NCI-H446 treated with DMSO at 0.1 percent for 48 hours (cell line): ENCODE measurements around the gene IFI27.
A peak's percentile ranks its signal among the peaks of the same experiment; 100 is the strongest.
"Not testable (repeated sequence)": the region's sequence is repeated elsewhere in the genome, so short reads cannot be mapped to it uniquely, and the experiment has no call there.

Experiments used
- DNase-seq: peaks from one replicate; lab custom pipeline; 2025; lab: John Stamatoyannopoulos, UW

The IFI27 gene

DNA sequence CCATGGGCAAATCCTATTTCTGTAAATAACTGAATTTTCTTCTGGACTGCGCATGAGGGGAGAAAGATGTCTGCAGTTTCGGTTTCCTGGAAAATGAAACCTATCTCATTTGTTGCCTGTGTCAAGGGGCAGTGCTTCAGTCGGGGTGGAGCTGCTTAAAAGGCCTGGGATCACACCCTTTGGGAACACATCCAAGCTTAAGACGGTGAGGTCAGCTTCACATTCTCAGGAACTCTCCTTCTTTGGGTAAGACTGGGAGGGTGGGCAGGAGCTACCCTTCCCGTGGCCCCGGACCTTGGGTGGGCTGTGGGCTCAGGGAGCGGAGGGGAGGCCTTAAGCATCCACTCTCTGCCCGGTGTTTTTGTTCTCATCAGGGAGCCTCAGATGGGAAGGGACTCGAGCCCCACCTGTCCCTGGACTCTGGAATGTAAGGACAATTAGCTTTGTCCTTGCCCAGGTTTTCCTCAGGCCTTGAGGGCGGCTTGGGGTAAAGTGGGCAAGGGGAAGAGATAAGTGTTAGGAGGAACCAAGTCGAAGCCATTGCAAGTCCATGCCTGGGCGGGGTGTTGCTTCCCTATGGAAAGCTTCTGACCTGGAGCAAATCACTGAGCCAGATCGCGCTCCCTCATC, at the start of gene IFI27:
IFI27 (plus strand) TSS at position 185 of the 630 bp plus-strand sequence.
- DNase-seq, result no peak

DNA sequence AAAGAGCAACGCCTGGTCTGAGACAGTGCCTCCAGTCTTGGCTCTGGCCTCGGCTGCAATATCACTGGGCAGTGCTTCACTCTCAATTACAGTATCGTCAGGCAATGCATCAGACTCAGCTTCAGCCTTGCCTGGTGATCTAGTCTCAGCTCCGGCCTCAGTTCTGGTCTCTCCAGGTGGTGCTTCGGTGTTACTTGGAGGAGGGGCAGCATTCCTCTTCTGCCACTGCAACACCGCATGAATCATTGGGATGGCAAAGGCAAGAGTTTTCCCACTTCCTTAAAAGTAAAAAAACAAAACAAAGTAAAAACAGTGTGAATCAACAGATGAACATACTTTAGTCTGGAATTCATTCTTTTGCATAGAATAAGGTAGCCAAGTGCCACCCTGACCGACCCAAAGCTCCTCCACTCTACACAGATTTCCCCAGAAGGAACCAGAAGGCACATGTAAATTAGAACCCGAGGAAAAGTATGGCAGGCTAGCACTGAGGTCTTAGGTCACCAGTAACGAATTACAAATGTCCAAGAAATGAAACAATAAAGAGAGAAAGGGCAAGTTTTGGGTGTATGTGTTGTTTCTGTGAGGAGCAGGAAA, 48.1 kb upstream of the IFI27 start:
- no peak for DNase-seq

DNA sequence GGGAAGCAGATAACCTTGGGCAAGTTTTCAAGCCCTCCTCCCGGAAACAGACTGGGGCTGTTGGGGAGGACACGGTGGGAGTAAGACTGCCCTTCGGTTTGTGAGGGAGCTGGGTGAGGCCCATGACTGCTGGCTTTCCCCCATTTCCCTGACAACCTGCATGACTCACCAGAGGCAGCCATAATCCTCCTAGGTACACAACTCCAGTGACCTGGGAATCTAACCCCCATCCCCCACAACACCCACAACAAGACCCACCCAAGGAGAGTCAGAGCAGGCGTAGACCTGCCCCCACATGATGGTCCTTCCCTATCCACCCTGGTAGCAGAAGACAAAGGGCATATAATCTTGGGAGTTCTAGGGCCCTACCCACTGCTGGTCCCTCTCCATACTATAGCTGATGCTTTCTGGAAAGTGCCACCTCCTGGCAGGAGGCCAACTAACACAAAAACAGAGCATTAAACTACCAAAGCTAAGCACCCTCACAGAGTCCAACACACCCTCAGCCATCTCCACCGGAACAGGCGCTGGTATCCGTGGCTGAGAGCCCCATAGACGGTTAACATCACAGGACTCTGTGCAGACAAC, 44.4 kb upstream of the IFI27 start:
- no peak for DNase-seq

DNA sequence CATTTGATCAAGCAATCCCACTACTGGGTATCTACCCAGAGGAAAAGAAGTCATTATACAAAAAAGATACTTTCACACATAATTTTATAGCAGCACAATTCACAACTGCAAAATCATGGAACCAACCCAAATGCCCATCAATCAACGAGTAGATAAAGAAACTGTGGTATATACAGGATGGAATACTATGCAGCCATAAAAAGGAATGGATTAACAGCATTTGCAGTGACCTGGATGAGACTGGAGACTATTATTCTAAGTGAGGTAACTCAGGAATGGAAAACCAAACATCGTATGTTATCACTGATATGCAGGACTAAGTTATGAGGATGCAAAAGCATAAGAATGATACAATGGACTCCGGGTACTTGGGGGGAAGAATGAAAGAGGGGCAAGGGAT, 38.5 kb upstream of the IFI27 start:
- DNase-seq, result not testable (repeated sequence)

DNA sequence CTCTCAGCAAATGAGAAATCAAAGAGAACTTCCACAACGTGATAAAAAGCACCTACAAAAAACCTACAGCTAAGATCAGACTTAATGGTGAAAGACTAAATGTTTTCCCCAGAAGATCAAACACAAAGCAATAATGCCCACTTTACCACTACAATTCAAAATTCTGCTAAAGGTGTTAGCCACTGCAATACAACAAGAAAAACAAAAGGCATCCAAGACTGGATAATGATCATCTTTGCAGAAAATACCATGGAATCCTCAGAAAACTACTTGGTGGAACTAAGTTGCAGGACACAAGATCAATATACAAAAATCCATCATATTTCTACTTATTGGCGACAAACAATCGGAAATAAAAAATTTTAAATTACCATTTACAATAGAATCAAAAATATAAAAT, 36.0 kb upstream of the IFI27 start:
- no peak for DNase-seq

DNA sequence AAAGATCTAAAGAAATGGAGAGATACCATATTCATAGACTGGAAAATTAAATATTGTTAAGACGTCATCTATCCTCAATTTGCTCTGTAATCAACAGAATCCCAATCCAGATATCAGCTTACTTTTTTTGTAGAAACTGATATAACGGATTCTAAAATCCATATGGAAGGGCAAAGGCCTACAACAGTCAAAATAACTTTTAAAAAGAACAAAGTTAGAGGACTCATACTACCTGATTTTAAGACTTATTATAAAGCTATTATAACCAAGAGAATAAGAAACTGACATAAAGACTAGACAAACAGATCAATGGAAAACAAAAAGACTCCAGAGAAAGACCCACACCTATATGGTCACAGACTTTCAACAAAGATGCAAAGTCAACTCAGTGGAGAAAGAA, 35.5 kb upstream of the IFI27 start:
- no peak for DNase-seq

DNA sequence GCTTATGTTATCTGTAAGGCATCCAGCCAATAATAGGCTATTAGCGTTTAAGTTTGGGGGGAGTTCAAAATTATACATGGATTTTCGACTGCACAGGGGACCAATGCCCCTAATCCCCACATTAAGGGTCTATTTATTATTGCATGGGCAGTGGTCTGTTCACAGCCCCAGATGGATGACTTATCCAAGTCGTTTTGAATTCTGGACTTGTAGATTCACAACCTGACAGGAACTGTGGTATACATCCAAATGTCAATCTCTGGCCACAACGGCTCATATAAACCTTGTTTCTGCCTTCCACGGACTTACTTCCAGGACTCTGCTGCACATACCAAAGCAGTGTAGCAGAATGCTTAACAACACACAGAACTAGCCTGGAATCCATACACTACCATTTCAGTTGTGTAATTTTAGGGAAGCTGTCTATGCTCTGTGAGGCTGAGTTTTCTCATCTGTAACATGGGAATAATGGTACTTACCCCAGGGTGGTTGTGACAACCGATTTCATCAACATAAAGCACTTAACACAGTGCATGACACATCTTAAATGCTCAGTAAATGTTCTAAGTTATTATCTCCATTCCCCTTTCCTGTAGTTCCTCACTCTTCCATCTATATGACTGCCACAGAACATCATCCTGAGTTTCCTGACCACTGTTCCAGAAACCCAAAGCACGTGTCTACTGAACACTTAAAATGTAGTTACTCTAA, 33.3 kb upstream of the IFI27 start:
- DNase-seq, result no peak

DNA sequence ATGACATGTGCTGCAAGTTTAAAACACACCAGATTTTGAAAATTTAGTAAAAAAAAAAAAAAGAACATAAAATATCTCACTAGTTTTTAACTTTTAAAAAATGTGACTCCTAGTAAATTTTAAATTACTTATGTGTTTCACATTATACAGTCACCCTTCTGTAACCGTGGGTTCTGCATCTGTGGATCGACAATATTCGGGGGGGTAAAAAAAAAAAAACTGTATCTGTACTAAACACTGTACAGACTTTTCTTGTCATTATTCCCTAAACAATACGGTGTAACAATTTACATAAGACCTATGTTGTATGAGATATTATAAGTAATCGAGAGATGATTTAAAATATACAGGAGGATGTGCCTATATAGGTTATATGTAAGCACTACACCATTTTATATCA, 32.7 kb upstream of the IFI27 start:
- DNase-seq, result no peak

DNA sequence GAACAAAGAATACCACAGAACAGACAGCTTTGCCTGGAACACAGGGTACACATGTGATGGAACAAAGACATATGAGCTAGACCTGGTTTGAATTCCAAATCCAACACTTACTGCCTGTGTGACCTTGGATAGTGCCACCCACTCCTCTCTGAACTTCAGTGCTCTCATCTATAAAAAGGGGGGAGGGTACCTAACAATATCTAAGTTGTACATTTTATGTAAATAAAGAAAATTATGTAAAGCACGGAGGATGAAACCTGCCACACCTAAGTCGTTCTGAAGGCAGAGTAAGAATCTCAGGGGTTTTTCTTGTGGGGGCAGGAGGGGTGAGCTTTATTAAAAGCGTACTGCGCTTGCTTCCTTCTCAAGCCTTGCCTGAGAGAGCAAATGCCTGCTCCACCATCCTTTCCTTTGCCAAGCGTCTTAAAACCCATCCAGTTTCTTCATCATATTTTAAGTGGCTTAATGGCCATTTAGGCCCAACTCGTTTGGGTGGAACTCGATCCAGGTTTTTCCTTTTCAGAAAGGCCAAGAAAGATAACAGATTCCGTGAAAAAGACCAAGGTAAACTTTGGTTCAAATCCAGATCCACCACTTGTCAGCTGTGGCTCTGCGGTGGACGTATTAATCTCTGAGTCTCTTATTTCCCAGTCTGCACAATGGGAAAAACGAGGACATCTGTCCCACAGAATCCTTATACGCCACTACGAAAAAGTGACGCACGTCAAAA, 30.5 kb upstream of the IFI27 start:
- no peak for DNase-seq

DNA sequence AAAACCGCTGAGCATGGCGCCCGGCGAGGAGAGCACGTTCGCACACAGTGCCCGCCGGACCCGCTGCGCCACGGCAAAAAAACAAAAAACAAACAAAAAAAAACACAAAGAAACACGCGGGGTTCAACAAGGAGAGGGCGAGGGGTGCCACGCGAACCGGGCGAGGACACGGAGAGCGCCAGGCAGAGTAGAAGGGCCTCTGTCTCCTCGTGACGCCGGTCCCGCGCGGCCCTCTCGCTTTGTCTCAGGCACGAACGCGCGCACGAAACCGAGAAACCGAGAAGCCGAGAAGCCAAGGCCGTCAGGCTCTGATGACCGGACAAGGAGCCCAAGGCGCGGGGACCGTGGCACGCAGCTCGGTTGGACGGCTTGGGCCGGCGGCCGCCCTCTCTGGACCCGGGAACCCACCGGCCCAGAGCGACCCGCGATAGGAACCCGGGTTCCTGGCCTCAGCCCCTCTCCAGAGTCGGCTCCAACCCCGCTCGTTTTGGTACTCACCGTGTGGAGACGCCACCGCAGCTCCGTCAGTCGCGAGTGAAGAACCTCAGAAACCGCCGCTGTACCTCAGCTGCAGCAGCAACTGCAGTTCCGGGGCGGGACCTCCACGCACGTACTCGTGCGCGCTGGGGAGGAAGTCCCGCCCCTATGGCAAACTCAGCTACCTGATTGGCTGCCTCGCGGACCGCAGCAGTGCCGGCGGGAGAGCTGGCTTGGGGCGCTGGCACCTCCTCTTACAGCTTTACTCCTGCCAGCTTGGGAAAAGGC, 29.7 kb upstream of the IFI27 start, which contains the start of the genes DDX24 and IFI27L1:
DDX24 (minus strand) TSS at position 582 of the 765 bp plus-strand sequence. CDS start 1,460 bp downstream, outside the sequence.
IFI27L1 (plus strand) TSS at position 690 of the 765 bp plus-strand sequence. CDS start 15,628 bp downstream, outside the sequence.
- DNase-seq, result peak; percentile 90

DNA sequence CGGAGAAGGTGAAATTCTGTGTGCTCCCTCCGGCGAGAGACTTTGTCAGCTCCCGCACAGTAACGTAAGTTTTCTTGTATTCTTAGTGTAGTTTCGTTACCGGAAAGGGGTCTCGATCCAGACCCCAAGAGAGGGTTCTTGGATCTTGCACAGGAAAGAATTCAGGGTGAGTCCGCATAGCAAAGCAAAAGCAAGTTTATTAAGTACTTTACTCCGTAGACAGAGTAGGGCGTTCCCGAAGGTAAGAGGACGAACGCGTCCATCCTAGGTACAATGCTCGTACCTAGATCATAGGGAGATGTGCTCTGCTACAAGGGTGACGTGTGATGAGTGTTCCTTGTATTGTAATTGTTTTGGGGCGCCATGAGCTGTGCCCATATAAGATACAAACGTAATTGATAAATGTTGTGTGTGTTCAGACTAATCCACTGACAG, 29.1 kb upstream of the IFI27 start:
- no peak for DNase-seq

DNA sequence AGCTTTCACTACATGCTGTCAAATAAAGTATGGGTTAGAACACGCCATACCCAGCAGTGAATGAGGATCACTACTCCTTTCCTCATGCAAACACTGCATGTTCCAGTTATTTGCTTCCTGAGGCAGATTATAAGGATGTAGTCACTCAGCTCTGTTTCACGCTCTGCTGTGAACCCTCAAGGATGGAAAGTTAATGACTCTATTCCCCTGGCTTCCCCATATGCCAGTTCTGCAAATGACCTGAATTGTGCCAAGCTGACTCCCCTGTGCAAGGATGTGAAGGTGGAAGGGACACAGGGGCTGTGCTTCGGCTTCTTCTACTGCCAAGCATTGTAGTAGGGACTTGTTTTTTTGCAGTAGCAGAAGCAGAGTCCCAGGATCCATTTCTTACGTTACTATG, 22.6 kb upstream of the IFI27 start:
- DNase-seq, result no peak

DNA sequence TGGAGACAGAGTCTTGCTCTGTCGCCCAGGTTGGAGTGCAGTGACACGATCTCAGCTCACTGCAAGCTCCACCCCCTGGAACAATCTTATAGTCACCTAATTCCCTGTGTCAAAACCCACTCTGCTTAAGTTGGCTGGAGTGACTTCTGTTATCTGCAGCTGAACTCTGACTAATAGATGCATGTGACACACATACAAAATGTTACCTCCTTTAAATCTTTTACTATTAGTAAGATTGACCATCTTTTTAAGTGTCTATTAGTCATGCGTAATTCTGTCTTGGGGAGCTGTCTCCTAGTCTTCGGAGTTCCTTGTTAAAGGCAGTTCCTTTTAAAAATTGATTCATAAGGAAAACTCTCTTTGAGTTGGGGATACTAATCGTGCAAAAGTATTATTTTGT, 22.0 kb upstream of the IFI27 start:
- no peak for DNase-seq

DNA sequence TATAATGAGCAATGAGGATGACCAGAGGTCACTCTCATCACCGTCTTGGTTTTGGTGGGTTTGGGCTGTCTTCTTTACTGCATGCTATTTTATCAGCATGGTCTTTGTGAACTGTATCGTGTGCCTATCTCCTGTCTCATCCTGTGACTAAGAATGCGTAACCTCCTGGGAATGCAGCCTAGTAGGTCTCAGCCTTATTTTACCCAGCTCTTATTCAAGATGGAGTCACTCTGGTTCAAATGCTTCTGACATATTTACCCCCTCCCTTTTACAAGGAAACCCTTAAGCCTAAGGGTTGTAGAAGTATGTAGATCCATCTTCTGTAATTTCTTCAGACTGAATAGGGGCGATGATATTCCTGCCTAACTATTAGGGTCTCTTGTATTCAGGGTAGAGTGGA, 21.1 kb upstream of the IFI27 start:
- DNase-seq, result no peak

DNA sequence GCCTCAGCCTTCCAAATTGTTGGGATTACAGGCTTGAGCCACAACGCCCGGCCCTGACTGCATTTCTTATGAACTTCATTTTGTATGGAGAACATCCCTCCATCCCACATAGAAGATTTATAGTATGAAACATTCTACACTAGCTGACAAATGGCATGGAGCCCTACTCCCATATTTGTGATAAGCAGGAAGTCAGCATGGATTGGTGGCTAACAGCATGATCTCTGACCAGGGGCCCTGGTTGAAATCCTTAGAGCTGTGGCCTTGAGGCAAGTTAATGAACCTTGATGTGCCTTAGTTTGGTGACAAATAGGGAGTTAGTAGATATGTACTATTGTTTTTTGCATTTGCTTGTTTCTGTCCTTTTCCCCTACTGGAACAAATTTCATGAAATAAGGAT, 17.1 kb upstream of the IFI27 start:
- no peak for DNase-seq

DNA sequence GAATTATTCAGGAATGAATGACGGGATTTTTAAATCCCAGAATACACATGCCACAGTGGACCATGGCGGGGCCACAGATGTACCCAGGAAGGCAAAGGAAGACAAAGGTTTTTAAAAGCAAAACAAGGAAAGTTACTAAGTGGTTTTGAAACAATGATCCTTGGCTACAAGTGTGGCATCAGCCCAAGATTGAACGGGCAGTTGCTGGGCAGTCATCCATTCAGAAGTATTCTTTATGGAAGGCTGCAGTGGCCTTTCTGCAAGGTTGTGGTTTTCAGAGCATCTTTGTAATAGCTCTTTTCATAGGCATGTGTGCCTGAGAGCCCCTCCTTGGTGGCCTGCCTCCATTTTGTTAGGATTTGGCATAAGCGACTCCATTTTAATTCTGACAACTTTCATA, 13.4 kb upstream of the IFI27 start:
- DNase-seq, result no peak

DNA sequence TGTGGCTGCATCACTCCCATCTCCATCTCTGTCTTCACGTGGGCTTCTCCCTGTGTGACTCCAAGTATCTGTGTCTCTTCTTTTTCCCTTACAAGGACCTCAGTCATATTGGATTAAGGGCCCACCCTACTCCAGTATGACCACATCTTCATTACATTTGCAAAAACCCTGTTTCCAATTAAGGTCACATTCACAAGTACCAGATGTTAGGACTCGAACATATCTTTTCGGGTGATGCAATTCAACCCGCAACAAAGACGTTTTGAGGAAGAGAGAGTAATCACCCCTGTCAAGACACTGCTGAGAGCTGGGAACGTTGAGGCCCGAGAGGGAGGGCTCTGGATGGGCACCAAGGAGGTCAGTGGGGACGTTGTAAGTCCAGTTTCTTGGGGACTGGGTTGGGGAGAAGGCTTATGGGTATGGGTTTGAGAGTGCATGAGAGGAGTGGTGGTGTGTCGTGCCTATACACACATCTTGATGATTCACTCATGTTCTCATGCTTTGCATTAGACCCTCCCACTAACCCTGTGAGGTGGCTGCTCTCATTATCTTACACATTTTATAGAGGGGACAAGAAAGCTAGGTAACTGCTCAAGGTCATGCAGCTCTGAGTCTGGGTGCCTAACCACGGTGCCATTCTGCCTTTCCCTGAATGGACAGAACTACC, 12.1 kb upstream of the IFI27 start:
- DNase-seq, result no peak

DNA sequence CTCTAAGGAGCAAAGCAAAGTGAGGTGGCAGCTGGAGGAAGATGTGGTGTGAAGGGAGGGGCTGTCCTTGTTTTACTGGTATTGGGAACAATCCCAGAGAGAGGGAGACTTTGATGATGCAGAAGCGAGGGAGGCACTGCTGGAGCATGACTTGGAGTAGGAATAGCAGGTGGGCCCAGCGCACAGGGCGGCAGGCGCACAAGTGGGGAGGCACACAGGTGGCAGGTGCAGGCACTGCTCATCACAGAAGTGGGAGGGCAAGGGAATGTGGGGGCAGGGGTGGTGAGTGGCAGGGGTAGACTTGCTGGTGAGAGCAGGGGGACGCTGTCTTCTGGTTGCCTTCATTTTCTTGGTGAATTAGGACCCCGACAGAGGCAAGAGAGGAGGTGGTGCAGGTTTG, 11.5 kb upstream of the IFI27 start:
- no peak for DNase-seq

DNA sequence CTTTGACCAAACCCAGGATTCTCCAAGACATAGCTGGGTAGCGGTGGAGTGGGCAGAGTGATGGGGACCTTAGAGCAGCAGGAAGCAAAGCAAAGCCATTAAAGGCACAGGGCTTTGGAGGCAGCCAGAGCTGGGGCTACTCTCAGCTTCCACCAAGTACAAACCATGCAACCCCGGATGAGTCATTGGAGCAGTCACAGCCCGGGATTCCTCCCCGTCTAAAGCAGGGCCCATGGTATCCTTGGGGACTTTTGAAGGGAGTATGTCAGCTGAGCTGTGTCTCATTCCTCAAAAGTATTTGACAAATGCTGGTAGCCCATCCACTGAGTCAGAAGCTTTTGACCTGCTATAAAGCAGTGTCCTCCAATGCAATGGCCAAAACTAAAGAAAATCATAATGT, 9.7 kb upstream of the IFI27 start:
- DNase-seq, result no peak

DNA sequence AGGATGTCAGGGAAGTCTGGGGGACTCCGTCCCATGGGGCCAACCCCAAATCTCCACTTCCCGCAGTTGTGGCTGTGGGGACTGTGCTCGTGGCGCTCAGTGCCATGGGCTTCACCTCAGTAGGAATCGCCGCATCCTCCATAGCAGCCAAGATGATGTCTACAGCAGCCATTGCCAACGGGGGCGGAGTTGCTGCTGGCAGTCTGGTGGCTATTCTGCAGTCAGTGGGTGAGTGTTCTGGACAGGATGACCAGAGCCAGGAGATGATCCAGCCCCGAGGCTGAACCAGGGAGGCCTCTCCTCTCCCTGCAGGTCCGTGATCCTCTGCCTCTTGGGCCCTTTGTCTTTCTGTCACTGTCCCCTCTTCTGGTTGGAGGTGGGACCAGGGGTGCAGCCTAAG, 8.8 kb upstream of the IFI27 start:
- DNase-seq, result no peak
